Osteoblast (primary cell): Measurements from ENCODE around the gene TMC5. TPM values are rescaled to one million over a fixed set of nuclear protein-coding genes. Genes with fewer than 3 reads are reported as not detected.

Experiments
- DNase-seq: peaks from one replicate; pipeline ENCODE4 v3.0.0; 2011; ENCODE audit warnings: low spot score, mixed read lengths; ENCODE audit not compliant: insufficient read length; ENCODE audit errors: missing footprints
- H2AFZ ChIP-seq: 2 replicates; pipeline ENCODE4 v1.6.0; 2011; ENCODE audit warnings: mild to moderate bottlenecking, low read length
- H3K27ac ChIP-seq: 2 replicates; pipeline ENCODE4 v1.5.1; 2011; ENCODE audit warnings: mild to moderate bottlenecking, low read depth, low read length, moderate library complexity
- H3K27me3 ChIP-seq: 2 replicates; pipeline ENCODE4 v1.6.0; 2012; ENCODE audit warnings: mild to moderate bottlenecking, control low read depth, inconsistent platforms, low read length, moderate library complexity; ENCODE audit not compliant: insufficient read depth
- H3K36me3 ChIP-seq: 2 replicates; pipeline ENCODE4 v1.5.1; 2011; ENCODE audit warnings: mild to moderate bottlenecking, low read length, control low read depth, moderate library complexity; ENCODE audit not compliant: insufficient read depth
- H3K4me1 ChIP-seq: 2 replicates; pipeline ENCODE4 v1.5.1; 2011; ENCODE audit warnings: mild to moderate bottlenecking, low read length, control low read depth, moderate library complexity; ENCODE audit not compliant: insufficient read depth
- H3K4me2 ChIP-seq: 2 replicates; pipeline ENCODE4 v1.6.0; 2011; ENCODE audit warnings: mild to moderate bottlenecking, low read length; ENCODE audit not compliant: insufficient read depth
- H3K4me3 ChIP-seq: fragments of 200-600 bp; sonication (generic); 3 replicates; pipeline ENCODE4 v1.5.1; 2012; ENCODE audit warnings: mild to moderate bottlenecking, low read length, inconsistent platforms; ENCODE audit not compliant: insufficient read depth
- H3K79me2 ChIP-seq: 2 replicates; pipeline ENCODE4 v1.6.0; 2012; ENCODE audit warnings: mild to moderate bottlenecking, low read length, control low read depth, inconsistent platforms; ENCODE audit not compliant: insufficient read depth
- H3K9me3 ChIP-seq: 2 replicates; pipeline ENCODE4 v1.5.1; 2011; ENCODE audit warnings: low read depth, low read length, control low read depth
- H4K20me1 ChIP-seq: 2 replicates; pipeline ENCODE4 v1.6.0; 2012; ENCODE audit warnings: mild to moderate bottlenecking, low read length, control low read depth; ENCODE audit not compliant: insufficient read depth
- CTCF ChIP-seq: IDR thresholded peaks from 2 replicates; pipeline ENCODE4 v1.5.1; 2011; ENCODE audit warnings: mild to moderate bottlenecking, low read depth, low read length, moderate library complexity; ENCODE audit errors: extremely low read depth
- total RNA-seq: library from RNA; depleted of rRNA; stranded (reverse); fragments of >200 nt; gene quantifications from 2 replicates; pipeline ENCODE4 v1.2.3, GENCODE V29; 2012

TMC5 gene
- total RNA-seq, 1 donor, result under 0.01 TPM

- H3K27ac ChIP-seq, result no peak overlapping the region
- peaks cover 33% of the 10 kb centered on the region for H4K20me1 ChIP-seq
- no peaks in the 10 kb centered on the region for H3K9me3 ChIP-seq
- H3K4me1 ChIP-seq, result peaks cover 11% of the 10 kb centered on the region
- no peak for DNase-seq
- no peak for TF ChIP-seq CTCF
- H3K79me2 ChIP-seq, result no peaks in the 10 kb centered on the region
- H3K4me3 ChIP-seq, result no peak overlapping the region
- no peak overlapping the region for H2AFZ ChIP-seq
- no peak overlapping the region for H3K4me2 ChIP-seq
- H3K36me3 ChIP-seq, result peaks cover 17% of the 10 kb centered on the region
- H3K27me3 ChIP-seq, result no peaks in the 10 kb centered on the region
Measured at GRCh38 chr16:19507867-19508266, 90.2 kb downstream of the TMC5 start.

GRCh38 chr16:19512297-19512696 is 94.6 kb downstream of the TMC5 start:
- Histone ChIP-seq H3K4me2 (no peak overlapping the region), H2AFZ (no peak overlapping the region), H3K36me3 (peaks cover 15% of the 10 kb centered on the region), H3K27me3 (no peaks in the 10 kb centered on the region), H3K4me1 (peaks cover 4% of the 10 kb centered on the region), H3K4me3 (no peak overlapping the region), H3K79me2 (no peaks in the 10 kb centered on the region), H4K20me1 (peaks cover 29% of the 10 kb centered on the region), H3K27ac (no peak overlapping the region), H3K9me3 (no peaks in the 10 kb centered on the region)
- TF ChIP-seq CTCF, result no peak
- no peak for DNase-seq

GRCh38 chr16:19513377-19514053 is 95.8 kb downstream of the TMC5 start:
- Histone ChIP-seq H3K4me2 (no peak overlapping the region), H3K79me2 (peaks cover 3% of the 10 kb centered on the region), H3K4me1 (peaks cover 4% of the 10 kb centered on the region), H4K20me1 (peaks cover 24% of the 10 kb centered on the region), H3K27ac (no peak overlapping the region), H3K36me3 (peaks cover 15% of the 10 kb centered on the region), H3K9me3 (no peaks in the 10 kb centered on the region), H3K27me3 (no peaks in the 10 kb centered on the region), H3K4me3 (no peak overlapping the region), H2AFZ (no peak overlapping the region)
- TF ChIP-seq CTCF, result no peak
- no peak for DNase-seq

GRCh38 chr16:19515757-19516156 is 98.1 kb downstream of the TMC5 start:
- no peak overlapping the region for H3K4me3 ChIP-seq
- H3K79me2 ChIP-seq, result peaks cover 16% of the 10 kb centered on the region
- no peak for DNase-seq
- no peaks in the 10 kb centered on the region for H3K9me3 ChIP-seq
- no peaks in the 10 kb centered on the region for H3K27me3 ChIP-seq
- peaks cover 25% of the 10 kb centered on the region for H4K20me1 ChIP-seq
- H3K4me1 ChIP-seq, result peaks cover 9% of the 10 kb centered on the region
- peaks cover 15% of the 10 kb centered on the region for H3K36me3 ChIP-seq
- H3K27ac ChIP-seq, result no peak overlapping the region
- no peak for TF ChIP-seq CTCF
- H3K4me2 ChIP-seq, result no peak overlapping the region
- H2AFZ ChIP-seq, result no peak overlapping the region
